Measurements from ENCODE around the gene C9.

Gene C9

DNA sequence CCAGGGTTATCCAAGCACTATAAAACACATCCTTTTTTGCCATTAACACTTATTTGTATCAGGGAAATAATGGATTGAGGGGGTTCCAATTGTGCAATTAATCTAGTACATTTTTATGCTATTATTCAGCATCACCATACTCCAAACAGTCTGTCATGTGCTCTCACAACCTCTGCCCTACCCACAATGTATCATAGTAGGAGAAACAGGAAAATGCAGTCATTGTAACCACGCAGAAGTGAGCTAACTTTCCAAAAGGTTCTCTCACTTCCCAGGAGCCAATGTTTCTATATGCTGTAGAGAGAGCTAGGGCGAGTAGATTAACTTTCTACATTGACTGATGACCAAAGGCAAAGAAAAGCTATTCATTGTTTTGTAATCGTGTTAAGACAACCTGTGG lies 30.7 kb upstream of the C9 start:
- H3K27me3 ChIP-seq (ENCODE audit: insufficient read depth, low read length, poor library complexity): peaks cover 6% of the 10 kb centered on the region
- H4K20me1 ChIP-seq (ENCODE audit: insufficient read depth, low read length): no peaks in the 10 kb centered on the region
- no peak overlapping the region for H3K9ac ChIP-seq (ENCODE audit: low read depth, low read length)
- TF ChIP-seq EZH2 (IDR thresholded peaks at IDR 0.05; ENCODE audit: borderline replicate concordance, low read depth, low read length, severe bottlenecking): no peak
- TF ChIP-seq, protein P1, sequence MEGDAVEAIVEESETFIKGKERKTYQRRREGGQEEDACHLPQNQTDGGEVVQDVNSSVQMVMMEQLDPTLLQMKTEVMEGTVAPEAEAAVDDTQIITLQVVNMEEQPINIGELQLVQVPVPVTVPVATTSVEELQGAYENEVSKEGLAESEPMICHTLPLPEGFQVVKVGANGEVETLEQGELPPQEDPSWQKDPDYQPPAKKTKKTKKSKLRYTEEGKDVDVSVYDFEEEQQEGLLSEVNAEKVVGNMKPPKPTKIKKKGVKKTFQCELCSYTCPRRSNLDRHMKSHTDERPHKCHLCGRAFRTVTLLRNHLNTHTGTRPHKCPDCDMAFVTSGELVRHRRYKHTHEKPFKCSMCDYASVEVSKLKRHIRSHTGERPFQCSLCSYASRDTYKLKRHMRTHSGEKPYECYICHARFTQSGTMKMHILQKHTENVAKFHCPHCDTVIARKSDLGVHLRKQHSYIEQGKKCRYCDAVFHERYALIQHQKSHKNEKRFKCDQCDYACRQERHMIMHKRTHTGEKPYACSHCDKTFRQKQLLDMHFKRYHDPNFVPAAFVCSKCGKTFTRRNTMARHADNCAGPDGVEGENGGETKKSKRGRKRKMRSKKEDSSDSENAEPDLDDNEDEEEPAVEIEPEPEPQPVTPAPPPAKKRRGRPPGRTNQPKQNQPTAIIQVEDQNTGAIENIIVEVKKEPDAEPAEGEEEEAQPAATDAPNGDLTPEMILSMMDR (IDR thresholded peaks at IDR 0.05; ENCODE audit: borderline replicate concordance, extremely low read depth, low read length, poor library complexity, severe bottlenecking): no peak
- H3K36me3 ChIP-seq (ENCODE audit: insufficient read depth, low read length): no peaks in the 10 kb centered on the region
- ATAC-seq (ENCODE audit: insufficient read depth, low read depth): no peak
- no peaks in the 10 kb centered on the region for H3K4me1 ChIP-seq (ENCODE audit: insufficient read depth, low read length)
- no peak overlapping the region for H3K27ac ChIP-seq (ENCODE audit: low read length)
- no peaks in the 10 kb centered on the region for H3K9me3 ChIP-seq (ENCODE audit: insufficient read depth, low read length, severe bottlenecking)
- no peak overlapping the region for H3K4me3 ChIP-seq (ENCODE audit: low read depth in 1 of 2, low read length in 2 of 2)
- no peak overlapping the region for H3K4me2 ChIP-seq (ENCODE audit: insufficient read depth, low read length)
- H2AFZ ChIP-seq (ENCODE audit: low read depth, low read length): no peak overlapping the region
- no peaks in the 10 kb centered on the region for H3K79me2 ChIP-seq (ENCODE audit: insufficient read depth, low read length)
- no peak for DNase-seq

DNA sequence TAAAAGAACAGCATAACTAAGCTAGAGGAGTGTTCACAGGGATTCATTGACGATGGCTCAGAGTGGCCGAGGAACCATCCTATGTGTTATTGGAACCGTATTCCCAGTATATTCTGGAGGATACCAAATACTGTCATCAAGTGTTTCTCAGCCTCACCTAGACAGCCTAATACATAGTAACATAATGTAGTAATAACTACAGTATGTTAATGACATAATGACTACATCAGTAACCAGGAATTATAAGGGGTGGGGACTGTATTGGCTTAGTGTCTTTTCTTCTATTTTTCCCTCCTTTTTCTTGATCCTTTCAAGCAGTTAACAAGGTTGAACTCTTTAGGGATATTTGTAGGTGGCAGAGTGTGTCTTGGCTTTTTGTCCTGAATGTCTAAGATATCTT lies 26.6 kb upstream of the C9 start:
- ATAC-seq (ENCODE audit: insufficient read depth, low read depth): no peak
- Histone ChIP-seq H3K36me3 (ENCODE audit: insufficient read depth, low read length) (no peaks in the 10 kb centered on the region), H3K79me2 (ENCODE audit: insufficient read depth, low read length) (no peaks in the 10 kb centered on the region)

DNA sequence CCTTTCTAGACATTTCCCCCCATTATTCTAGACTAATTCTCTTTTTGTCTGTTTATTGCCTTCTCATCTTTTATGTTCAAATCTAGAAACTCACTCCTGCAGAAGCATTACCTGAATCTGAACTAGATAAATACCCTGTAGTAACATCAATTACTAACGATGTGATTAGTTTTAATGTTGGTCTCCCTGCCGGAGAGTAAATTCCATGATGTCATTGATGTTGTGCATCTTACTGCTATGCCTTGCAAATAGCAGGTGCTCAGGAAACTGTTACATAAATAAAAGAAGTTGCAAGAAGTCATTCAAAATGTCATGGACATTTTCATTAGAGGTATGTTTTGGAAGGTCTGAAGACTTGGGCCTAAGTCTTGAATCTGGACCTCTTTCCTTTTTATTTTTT lies 23.0 kb upstream of the C9 start:
- Histone ChIP-seq H3K79me2 (ENCODE audit: insufficient read depth, low read length) (no peaks in the 10 kb centered on the region), H3K4me1 (ENCODE audit: insufficient read depth, low read length) (no peaks in the 10 kb centered on the region), H3K4me2 (ENCODE audit: insufficient read depth, low read length) (no peak overlapping the region)

More for the DNA sequence above, 26.6 kb upstream of the C9 start:
- no peaks in the 10 kb centered on the region for H3K9me3 ChIP-seq (ENCODE audit: insufficient read depth, low read length, severe bottlenecking)
- H3K4me3 ChIP-seq (ENCODE audit: low read depth in 1 of 2, low read length in 2 of 2): no peak overlapping the region
- no peaks in the 10 kb centered on the region for H3K4me1 ChIP-seq (ENCODE audit: insufficient read depth, low read length)
- H3K9ac ChIP-seq (ENCODE audit: low read depth, low read length): no peak overlapping the region
- no peak overlapping the region for H2AFZ ChIP-seq (ENCODE audit: low read depth, low read length)
- H3K4me2 ChIP-seq (ENCODE audit: insufficient read depth, low read length): no peak overlapping the region
- H3K27ac ChIP-seq (ENCODE audit: low read length): no peak overlapping the region
- no peak for DNase-seq
- no peaks in the 10 kb centered on the region for H4K20me1 ChIP-seq (ENCODE audit: insufficient read depth, low read length)
- peaks cover 6% of the 10 kb centered on the region for H3K27me3 ChIP-seq (ENCODE audit: insufficient read depth, low read length, poor library complexity)
- TF ChIP-seq, protein P1 (IDR thresholded peaks at IDR 0.05; ENCODE audit: borderline replicate concordance, extremely low read depth, low read length, poor library complexity, severe bottlenecking): no peak
- no peak for TF ChIP-seq EZH2 (IDR thresholded peaks at IDR 0.05; ENCODE audit: borderline replicate concordance, low read depth, low read length, severe bottlenecking)

More for the DNA sequence above, 23.0 kb upstream of the C9 start:
- Histone ChIP-seq H3K36me3 (ENCODE audit: insufficient read depth, low read length) (no peaks in the 10 kb centered on the region), H2AFZ (ENCODE audit: low read depth, low read length) (no peak overlapping the region), H3K27me3 (ENCODE audit: insufficient read depth, low read length, poor library complexity) (peaks cover 7% of the 10 kb centered on the region), H3K9ac (ENCODE audit: low read depth, low read length) (no peak overlapping the region), H3K27ac (ENCODE audit: low read length) (no peak overlapping the region), H4K20me1 (ENCODE audit: insufficient read depth, low read length) (no peaks in the 10 kb centered on the region), H3K4me3 (ENCODE audit: low read depth in 1 of 2, low read length in 2 of 2) (no peak overlapping the region), H3K9me3 (ENCODE audit: insufficient read depth, low read length, severe bottlenecking) (no peaks in the 10 kb centered on the region)
- ATAC-seq (ENCODE audit: insufficient read depth, low read depth) (no peak), DNase-seq (no peak)
- no peak for TF ChIP-seq EZH2 (IDR thresholded peaks at IDR 0.05; ENCODE audit: borderline replicate concordance, low read depth, low read length, severe bottlenecking)
- TF ChIP-seq, protein P1 (IDR thresholded peaks at IDR 0.05; ENCODE audit: borderline replicate concordance, extremely low read depth, low read length, poor library complexity, severe bottlenecking): no peak
